ENCODE measurements around the gene EIF2B5.

The EIF2B5 gene

DNA sequence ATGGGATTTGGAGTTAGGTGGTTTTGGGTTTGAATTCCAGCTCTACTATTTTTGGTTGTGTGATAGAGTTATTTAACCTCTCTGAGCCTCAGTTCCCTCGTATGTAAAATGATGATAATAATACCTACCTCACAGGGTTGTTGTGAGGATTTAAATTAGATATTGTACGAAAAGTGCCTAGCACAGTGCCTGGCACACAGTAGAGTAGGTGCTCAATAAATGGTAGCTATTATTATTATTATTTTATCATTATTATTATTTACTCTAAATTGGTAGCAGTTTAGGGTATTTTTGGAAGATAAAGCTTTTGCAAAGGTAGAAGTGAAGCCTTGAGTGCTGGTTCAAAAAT lies 38.2 kb downstream of the EIF2B5 start:
- no peak for TF ChIP-seq ZFX (IDR thresholded peaks at IDR 0.05; ENCODE audit: borderline replicate concordance)
- no peak for TF ChIP-seq CTCF (IDR thresholded peaks at IDR 0.05)

DNA sequence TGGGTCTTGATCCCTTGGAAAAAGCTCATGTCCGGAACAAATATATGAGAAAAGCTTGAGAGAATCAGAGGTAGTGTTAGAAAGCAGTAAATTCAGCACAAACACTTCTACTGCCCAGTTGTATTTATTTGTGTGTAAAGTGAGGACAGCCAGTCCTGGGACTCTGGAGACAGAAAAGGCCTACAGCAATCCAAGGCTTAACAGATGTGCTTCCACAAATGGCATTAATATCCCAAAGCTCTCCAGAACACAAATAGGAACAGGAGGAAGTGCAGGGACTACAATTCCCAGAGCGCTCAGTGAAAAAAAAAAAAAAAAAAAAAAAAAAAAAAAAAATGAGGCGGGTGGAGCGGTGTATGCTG lies 39.1 kb downstream of the EIF2B5 start:
- H3K27ac ChIP-seq: peak overlapping the region; percentile 68
- TF ChIP-seq CTCF (IDR thresholded peaks at IDR 0.05): no peak
- no peak for TF ChIP-seq ZFX (IDR thresholded peaks at IDR 0.05; ENCODE audit: borderline replicate concordance)

More for the DNA sequence above, 38.2 kb downstream of the EIF2B5 start:
- H3K27ac ChIP-seq: peak overlapping the region; percentile 68; the same call in 1 of the 2 replicates

DNA sequence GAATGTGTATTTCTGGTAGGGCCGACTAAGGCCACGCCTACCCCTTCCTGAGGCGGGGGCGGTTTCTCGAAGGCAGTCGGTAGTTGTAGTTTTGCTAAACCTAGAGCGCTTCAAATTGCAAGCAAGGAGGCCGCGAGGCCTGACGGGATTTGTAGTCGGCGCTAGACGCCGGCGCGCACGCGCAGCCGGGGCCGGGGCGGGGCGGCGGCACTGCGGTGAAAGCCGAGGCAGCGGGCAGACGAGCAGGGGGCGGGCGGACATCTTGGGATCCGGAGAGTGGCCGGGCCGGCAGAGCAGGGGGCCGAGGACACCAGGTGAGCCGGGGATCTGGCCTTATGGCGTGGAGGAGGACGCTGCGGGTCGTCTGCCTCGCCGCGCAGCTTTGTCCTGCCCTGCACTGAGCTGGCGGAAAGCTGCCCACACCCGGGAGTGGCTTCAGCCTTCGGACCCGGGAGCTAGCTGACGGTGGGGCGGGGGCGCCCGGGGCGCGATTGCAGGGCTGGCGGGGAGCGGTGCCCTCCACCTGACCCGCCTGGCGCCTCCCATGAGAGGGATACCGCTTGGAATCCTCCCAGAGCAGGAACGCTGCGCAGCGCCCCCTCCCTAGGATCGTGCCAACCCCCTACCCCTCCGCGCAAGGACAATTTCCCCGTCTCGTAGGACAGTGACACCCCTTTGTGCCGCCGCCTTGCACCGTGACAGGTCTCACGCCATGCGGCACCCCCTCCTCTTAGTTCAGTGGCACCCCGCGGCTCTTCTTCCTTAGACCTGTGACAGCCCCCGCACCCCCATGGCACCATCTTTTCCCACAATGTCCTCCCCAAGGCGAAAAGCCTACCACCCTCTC lies 39.7 kb downstream of the EIF2B5 start, which contains the start of gene AP2M1:
AP2M1 (plus strand) TSS at position 210 of the 847 bp plus-strand sequence. CDS start 2,139 bp downstream, outside the sequence.
- TF ChIP-seq CTCF (IDR thresholded peaks at IDR 0.05) (0 out of 2 replicates have a peak, but pooled peaks have one; percentile 18), ZFX (IDR thresholded peaks at IDR 0.05; ENCODE audit: borderline replicate concordance) (no peak)
- peak within 1 kb of the TSS; percentile 68 for H3K27ac ChIP-seq

DNA sequence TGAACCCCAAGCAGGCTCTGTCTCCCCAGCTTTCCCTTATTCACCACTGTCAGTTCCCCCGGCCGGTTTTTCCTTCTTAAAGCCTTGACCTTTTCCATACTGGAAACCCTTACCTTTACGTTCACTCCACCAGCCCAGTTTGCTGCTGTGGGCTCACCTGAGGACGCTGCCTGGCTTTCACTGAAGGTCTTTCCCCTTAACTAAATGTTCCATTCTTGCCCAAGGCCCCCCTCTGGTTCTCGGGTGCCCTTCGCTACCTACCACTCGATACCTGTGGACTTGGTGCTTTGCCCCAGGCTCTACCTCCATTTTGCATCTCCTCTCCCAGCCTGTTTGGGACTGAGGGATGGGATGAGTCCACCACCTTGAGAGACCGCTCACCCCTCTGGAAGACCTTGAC lies 40.3 kb downstream of the EIF2B5 start:
- H3K27ac ChIP-seq: peak overlapping the region; percentile 68
- TF ChIP-seq ZFX (IDR thresholded peaks at IDR 0.05; ENCODE audit: borderline replicate concordance) (no peak), CTCF (IDR thresholded peaks at IDR 0.05) (no peak)

- H3K27ac ChIP-seq: peak overlapping the region; percentile 68; the same call in 1 of the 2 replicates
Measured at GRCh38 chr3:184175981-184176376, 40.8 kb downstream of the EIF2B5 start.

GRCh38 chr3:184176377-184177330 lies 41.5 kb downstream of the EIF2B5 start:
- TF ChIP-seq ZFX (IDR thresholded peaks at IDR 0.05; ENCODE audit: borderline replicate concordance): no peak
- no peak for TF ChIP-seq CTCF (IDR thresholded peaks at IDR 0.05)
- 0 out of 2 replicates have a peak overlapping the region, but pooled peaks have one; percentile 68 for H3K27ac ChIP-seq

More at GRCh38 chr3:184175981-184176376, 40.8 kb downstream of the EIF2B5 start:
- TF ChIP-seq ZFX (IDR thresholded peaks at IDR 0.05; ENCODE audit: borderline replicate concordance) (no peak), CTCF (IDR thresholded peaks at IDR 0.05) (no peak)
